ENCODE measurements around the gene SCLY. TPM values are rescaled to one million over a fixed set of nuclear protein-coding genes. Genes with fewer than 3 reads are reported as not detected.

Gene SCLY
- total RNA-seq, 4 donors from 2014 or later, result 9.8 to 17.9 (median 13.9) TPM

DNA sequence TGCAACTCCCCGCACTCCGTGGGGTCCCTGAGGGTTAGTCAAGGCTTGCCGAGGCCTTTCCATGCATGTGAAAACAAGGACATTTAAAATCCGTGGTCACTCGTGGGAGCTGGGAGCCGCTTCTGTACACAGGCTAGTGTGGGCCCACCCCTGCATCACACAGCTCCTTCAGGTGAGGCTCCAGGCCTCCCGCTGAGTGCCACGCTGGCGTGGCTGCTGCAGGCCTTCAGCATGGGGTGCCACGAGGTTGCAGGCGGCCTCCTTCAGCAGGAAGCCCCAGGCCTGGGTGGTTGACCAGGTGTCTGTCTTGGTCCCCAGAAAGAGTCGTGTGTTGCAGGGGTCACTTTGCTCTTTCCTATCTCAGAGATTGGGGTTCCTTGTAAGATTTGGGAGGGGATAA is 84.2 kb downstream of the SCLY start:
- intact Hi-C loops (cut with DNase I), result no loop called here
- Histone ChIP-seq H3K27ac (replicated peaks in 1 of 4) (no peak overlapping the region), H3K4me3 (no peak overlapping the region), H3K9me3 (no peaks in the 10 kb centered on the region), H3K27me3 (no peaks in the 10 kb centered on the region), H3K4me1 (peaks cover 6 to 25% (median 16%) of the 10 kb centered on the region in 4 donors), H3K36me3 (peaks cover 0 to 15% (median 3%) of the 10 kb centered on the region in 4 donors)
- TF ChIP-seq EP300 (IDR thresholded peaks at IDR 0.05) (no peak), POLR2AphosphoS5 (IDR thresholded peaks at IDR 0.05) (no peak), POLR2A (IDR thresholded peaks at IDR 0.05; ENCODE audit: low read depth) (no peak)
- TF ChIP-seq, protein P1, sequence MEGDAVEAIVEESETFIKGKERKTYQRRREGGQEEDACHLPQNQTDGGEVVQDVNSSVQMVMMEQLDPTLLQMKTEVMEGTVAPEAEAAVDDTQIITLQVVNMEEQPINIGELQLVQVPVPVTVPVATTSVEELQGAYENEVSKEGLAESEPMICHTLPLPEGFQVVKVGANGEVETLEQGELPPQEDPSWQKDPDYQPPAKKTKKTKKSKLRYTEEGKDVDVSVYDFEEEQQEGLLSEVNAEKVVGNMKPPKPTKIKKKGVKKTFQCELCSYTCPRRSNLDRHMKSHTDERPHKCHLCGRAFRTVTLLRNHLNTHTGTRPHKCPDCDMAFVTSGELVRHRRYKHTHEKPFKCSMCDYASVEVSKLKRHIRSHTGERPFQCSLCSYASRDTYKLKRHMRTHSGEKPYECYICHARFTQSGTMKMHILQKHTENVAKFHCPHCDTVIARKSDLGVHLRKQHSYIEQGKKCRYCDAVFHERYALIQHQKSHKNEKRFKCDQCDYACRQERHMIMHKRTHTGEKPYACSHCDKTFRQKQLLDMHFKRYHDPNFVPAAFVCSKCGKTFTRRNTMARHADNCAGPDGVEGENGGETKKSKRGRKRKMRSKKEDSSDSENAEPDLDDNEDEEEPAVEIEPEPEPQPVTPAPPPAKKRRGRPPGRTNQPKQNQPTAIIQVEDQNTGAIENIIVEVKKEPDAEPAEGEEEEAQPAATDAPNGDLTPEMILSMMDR (IDR thresholded peaks at IDR 0.05), result no peak
- no peak for DNase-seq (ENCODE audit: extremely low spot score)
- 90% methylated on average over 2 of the region's 12 CpGs for WGBS

GRCh38 chr2:238145851-238146250 is 85.0 kb downstream of the SCLY start:
- Histone ChIP-seq H3K4me3 (no peak overlapping the region), H3K27ac (replicated peaks in 1 of 4) (no peak overlapping the region), H3K9me3 (no peaks in the 10 kb centered on the region), H3K27me3 (no peaks in the 10 kb centered on the region), H3K4me1 (peaks cover 6 to 25% (median 16%) of the 10 kb centered on the region in 4 donors), H3K36me3 (peaks cover 0 to 13% (median 2%) of the 10 kb centered on the region in 4 donors)
- TF ChIP-seq, protein P1 (IDR thresholded peaks at IDR 0.05), result no peak
- no peak for TF ChIP-seq POLR2AphosphoS5 (IDR thresholded peaks at IDR 0.05)
- no peak for TF ChIP-seq POLR2A (IDR thresholded peaks at IDR 0.05; ENCODE audit: low read depth)
- no peak for TF ChIP-seq EP300 (IDR thresholded peaks at IDR 0.05)
- 67% methylated on average over 4 of the region's 12 CpGs for WGBS
- no peak for DNase-seq (ENCODE audit: extremely low spot score)
- intact Hi-C loops (cut with DNase I), result no loop called here

- Histone ChIP-seq H3K27me3 (no peaks in the 10 kb centered on the region), H3K27ac (replicated peaks in 1 of 4) (no peak overlapping the region), H3K36me3 (peaks cover 0 to 8% (median 0%) of the 10 kb centered on the region in 4 donors), H3K4me1 (peaks cover 6 to 17% (median 13%) of the 10 kb centered on the region in 4 donors), H3K4me3 (no peak overlapping the region), H3K9me3 (no peaks in the 10 kb centered on the region)
- 86% methylated on average over 10 of the region's 13 CpGs for WGBS
- DNase-seq (ENCODE audit: extremely low spot score), result no peak
- intact Hi-C loops (cut with DNase I), result no loop called here
- TF ChIP-seq EP300 (IDR thresholded peaks at IDR 0.05) (no peak), POLR2AphosphoS5 (IDR thresholded peaks at IDR 0.05) (no peak), POLR2A (IDR thresholded peaks at IDR 0.05; ENCODE audit: low read depth) (no peak)
- TF ChIP-seq, protein P1 (IDR thresholded peaks at IDR 0.05), result no peak
These were observed 86.2 kb downstream of the SCLY start for GRCh38 chr2:238146884-238147544.

DNA sequence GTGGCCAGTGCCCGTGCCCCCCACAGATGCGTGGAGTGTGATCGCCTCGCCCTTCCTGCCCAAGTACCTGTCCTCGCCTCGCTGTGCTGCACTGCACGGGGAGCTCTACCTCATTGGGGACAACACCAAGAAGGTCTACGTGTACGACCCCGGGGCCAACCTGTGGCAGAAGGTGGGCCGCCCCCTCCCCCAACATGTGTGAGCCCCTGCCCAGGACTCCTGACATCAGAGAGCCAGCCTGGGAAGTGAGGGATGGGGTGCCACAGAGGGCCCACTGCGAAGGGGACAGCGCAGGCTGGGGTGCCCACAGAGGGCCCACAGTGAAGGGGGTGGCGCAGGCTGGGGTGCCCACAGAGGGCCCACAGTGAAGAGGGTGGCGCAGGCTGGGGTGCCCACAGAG is 88.2 kb downstream of the SCLY start:
- TF ChIP-seq EP300 (IDR thresholded peaks at IDR 0.05) (no peak), POLR2AphosphoS5 (IDR thresholded peaks at IDR 0.05) (no peak), POLR2A (IDR thresholded peaks at IDR 0.05; ENCODE audit: low read depth) (no peak)
- WGBS, result 94% methylated on average over 13 of the region's 15 CpGs
- no peaks in the 10 kb centered on the region for H3K9me3 ChIP-seq
- intact Hi-C loops (cut with DNase I), result no loop called here
- no peak for DNase-seq (ENCODE audit: extremely low spot score)
- H3K36me3 ChIP-seq, result peaks cover 0 to 8% (median 0%) of the 10 kb centered on the region in 4 donors
- H3K27me3 ChIP-seq, result no peaks in the 10 kb centered on the region
- no peak overlapping the region for H3K27ac ChIP-seq (replicated peaks in 1 of 4)
- H3K4me3 ChIP-seq, result no peak overlapping the region
- H3K4me1 ChIP-seq, result peaks cover under 1 to 6% (median 3%) of the 10 kb centered on the region in 4 donors

Small RNA genes within 50 kb of the gene (small RNA-seq; reads per million reads assigned to genes)
- 0 reads per million in 3 donors for gene RNU6-1333P

Other genes starting within 250 kb of the SCLY start
- gene RAMP1, start 201.4 kb upstream of the SCLY start, total RNA-seq, result 100 to 1,000 TPM; 172 to 287 (median 231) TPM
- gene UBE2F, start 94.0 kb upstream of the SCLY start, total RNA-seq, result 100 to 1,000 TPM in 1 of 4 donors, 10 to 100 TPM in 3; 59.0 to 111 (median 78.5) TPM
- gene ESPNL, start 39.3 kb downstream of the SCLY start, total RNA-seq, result 1 to 10 TPM in 1 of 4 donors, under 1 TPM in 2, not detected in 1; 0.78 to 1.3 (median 0.83) TPM
- 1 to 10 TPM; 1.2 to 8.0 (median 4.4) TPM for gene KLHL30, start 77.7 kb downstream of the SCLY start, total RNA-seq
- gene ERFE, start 98.0 kb downstream of the SCLY start, total RNA-seq, result under 1 TPM in 2 of 4 donors, not detected in 2; 0.39 to 0.66 TPM
- gene ILKAP, start 142.7 kb downstream of the SCLY start, total RNA-seq, result 10 to 100 TPM; 27.3 to 36.0 (median 34.3) TPM
- gene HES6, start 179.0 kb downstream of the SCLY start, total RNA-seq, result 10 to 100 TPM; 10.2 to 17.0 (median 11.2) TPM
- 10 to 100 TPM in 3 of 4 donors, 1 to 10 TPM in 1; 9.1 to 13.1 (median 11.1) TPM for gene PER2, start 227.6 kb downstream of the SCLY start, total RNA-seq

All from esophagus muscularis mucosa (tissue), 4 donors.